Cardiac fibroblast (primary cell): Measurements from ENCODE around the gene SLC36A1.
"Not testable (repeated sequence)": the region's sequence is repeated elsewhere in the genome, so short reads cannot be mapped to it uniquely, and the experiment has no call there.

Experiments used
- DNase-seq, 2 donors: peaks; one replicate each; pipeline versions ENCODE4 v3.0.0 to v3.0.0-alpha.2; 2010; ENCODE audit warnings: low read depth in 2 of 2
- H3K4me3 ChIP-seq, 2 donors: replicated peaks in 1 of 2; 1 replicate in 1 of 2; 2 replicates in 1 of 2; pipeline ENCODE4 v1.5.1; 2011; ENCODE audit warnings: low read depth in 2 of 2, low read length in 2 of 2, mild to moderate bottlenecking in 2 of 2, moderate library complexity in 1 of 2
- TF ChIP-seq, protein P1 (sequence below): IDR thresholded peaks from one replicate; pipeline ENCODE4 v1.5.1; 2011; ENCODE audit warnings: low read depth, mild to moderate bottlenecking, low read length, inconsistent platforms

Gene SLC36A1

GRCh38 chr5:151499501-151500035 lies 52.2 kb downstream of the SLC36A1 start:
- TF ChIP-seq, protein P1, sequence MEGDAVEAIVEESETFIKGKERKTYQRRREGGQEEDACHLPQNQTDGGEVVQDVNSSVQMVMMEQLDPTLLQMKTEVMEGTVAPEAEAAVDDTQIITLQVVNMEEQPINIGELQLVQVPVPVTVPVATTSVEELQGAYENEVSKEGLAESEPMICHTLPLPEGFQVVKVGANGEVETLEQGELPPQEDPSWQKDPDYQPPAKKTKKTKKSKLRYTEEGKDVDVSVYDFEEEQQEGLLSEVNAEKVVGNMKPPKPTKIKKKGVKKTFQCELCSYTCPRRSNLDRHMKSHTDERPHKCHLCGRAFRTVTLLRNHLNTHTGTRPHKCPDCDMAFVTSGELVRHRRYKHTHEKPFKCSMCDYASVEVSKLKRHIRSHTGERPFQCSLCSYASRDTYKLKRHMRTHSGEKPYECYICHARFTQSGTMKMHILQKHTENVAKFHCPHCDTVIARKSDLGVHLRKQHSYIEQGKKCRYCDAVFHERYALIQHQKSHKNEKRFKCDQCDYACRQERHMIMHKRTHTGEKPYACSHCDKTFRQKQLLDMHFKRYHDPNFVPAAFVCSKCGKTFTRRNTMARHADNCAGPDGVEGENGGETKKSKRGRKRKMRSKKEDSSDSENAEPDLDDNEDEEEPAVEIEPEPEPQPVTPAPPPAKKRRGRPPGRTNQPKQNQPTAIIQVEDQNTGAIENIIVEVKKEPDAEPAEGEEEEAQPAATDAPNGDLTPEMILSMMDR = no peak
- peak in 1 of 2 donors; percentile 15 for DNase-seq
- H3K4me3 ChIP-seq = no peak overlapping the region

DNA sequence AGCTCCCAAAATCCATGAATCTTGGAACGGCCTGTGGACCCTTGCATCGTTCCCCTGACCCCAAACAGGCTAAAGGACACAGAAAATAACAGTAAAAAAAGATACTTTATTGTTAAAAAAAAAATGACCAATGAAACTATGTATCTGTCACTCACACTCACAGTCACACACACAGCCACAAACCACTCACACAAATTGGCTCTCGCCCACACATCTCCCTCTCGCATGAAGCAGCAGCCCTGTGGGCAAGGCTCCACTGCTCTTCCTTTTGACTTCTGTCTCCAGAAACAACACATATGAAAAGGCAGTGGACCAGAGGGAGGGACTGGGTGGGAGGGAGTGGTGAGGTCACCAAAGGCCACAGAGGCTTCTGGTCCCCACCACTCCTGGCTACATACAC lies 56.6 kb downstream of the SLC36A1 start:
- no peak overlapping the region for H3K4me3 ChIP-seq
- TF ChIP-seq, protein P1 = no peak
- DNase-seq = no peak

- DNase-seq, H3K4me3 ChIP-seq: not testable (repeated sequence)
Measured at GRCh38 chr5:151508308-151508707, 60.9 kb downstream of the SLC36A1 start.

- peak in 1 of 2 donors; percentile 20 for DNase-seq
- H3K4me3 ChIP-seq = no peak overlapping the region
- TF ChIP-seq, protein P1 = no peak
Measured at GRCh38 chr5:151509231-151509630, 61.8 kb downstream of the SLC36A1 start.

DNA sequence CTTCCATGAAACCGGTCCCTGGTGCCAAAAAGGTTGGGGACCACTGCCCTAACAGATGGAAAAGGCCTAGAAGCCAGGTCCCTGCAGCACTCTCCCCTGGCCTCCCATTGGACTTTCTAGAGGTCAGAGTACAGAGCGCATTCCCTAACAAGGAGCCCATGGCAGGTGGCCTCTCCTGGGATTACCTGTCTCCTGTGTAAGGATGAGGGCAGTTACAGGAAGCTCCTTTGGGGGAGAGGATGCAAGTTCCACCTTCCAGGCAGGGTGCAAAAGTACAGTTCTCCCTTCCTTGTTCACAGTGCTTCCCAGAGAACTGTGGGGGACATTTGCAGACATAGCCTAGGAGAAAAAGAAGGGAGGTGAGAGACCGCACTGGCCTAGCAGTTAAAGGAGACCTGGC lies 62.4 kb downstream of the SLC36A1 start:
- no peak overlapping the region for H3K4me3 ChIP-seq
- TF ChIP-seq, protein P1 = no peak
- DNase-seq = no peak

DNA sequence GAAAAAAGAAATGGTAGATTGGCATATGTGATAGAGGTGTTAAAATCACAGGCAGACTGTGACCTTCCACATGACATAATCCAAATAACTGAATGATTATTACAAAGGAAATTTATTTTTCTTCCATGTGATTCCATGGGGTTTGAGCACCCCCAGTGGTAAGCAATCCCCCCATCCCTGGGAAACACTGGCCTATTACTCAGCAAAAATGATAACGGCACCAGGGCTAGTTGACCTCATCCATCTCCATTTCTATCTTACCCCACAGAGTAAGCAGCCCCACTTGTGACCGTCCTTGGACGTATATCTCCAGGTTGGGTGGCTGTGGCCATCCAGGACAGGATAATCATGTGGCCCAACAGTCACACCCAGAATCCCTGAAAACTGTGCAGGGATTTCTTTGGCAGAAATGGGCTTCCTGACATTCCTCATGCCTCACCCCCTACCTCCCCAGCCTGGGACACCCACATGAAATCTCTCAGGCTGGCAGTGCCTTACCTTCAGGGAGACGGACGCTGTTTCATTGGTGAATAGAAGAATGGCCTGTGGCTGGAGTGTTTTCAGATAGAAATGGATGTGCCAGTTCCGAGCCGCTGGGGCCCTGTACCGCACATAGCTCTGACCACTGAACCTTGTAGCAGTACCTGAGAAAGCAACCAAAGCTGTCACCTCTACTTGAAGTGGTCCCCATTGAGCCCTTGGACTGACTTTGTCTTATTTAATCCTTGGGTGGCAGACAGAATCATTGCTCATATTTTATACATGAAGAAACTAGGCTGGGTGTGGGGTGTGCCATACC lies 69.9 kb downstream of the SLC36A1 start:
- TF ChIP-seq, protein P1 = no peak
- no peak overlapping the region for H3K4me3 ChIP-seq

DNA sequence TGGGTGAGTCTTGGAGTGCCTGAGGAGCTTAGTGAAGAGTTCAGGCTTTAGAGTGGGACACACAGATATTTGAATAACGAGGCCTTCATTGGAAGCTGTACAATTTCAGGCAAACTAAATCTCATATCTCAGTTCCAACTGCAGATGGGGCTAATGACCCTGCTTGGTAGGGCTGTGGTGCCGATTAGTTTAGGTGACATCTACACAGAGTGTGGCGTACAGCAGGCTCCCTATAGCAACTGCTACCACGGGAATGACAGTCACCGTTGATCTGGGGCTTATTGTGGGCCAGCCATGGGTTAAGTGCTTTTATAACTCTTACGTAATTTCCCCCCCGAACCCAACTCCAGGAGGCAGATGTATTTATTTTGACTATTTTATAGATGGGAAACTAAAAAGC lies 72.9 kb downstream of the SLC36A1 start:
- TF ChIP-seq, protein P1 = no peak
- DNase-seq = no peak
- no peak overlapping the region for H3K4me3 ChIP-seq

More for the DNA sequence above, 69.9 kb downstream of the SLC36A1 start:
- no peak for DNase-seq
